ENCODE data around the gene PNKP.
A peak's percentile ranks its signal among the peaks of the same experiment; 100 is the strongest.

PNKP gene

GRCh38 chr19:49850487-49851342 is 16.7 kb downstream of the PNKP start, which contains the start of gene PTOV1:
TSS of gene PTOV1 (plus strand) at chr19:49851159.
- Mint-ChIP-seq H3K27me3 (no peaks in the 10 kb centered on the region), H3K9me3 (ENCODE audit: low read depth) (peaks cover 6% of the 10 kb centered on the region), H3K27ac (peak within 1 kb of the TSS; percentile 92), H3K4me1 (ENCODE audit: low read depth) (peaks cover 35% of the 10 kb centered on the region), H3K36me3 (no peaks in the 10 kb centered on the region), H3K4me3 (peak within 1 kb of the TSS; percentile 89)

GRCh38 chr19:49850221-49850486 is 17.2 kb downstream of the PNKP start:
- Mint-ChIP-seq H3K9me3 (ENCODE audit: low read depth) (peaks cover 6% of the 10 kb centered on the region), H3K4me1 (ENCODE audit: low read depth) (peaks cover 35% of the 10 kb centered on the region), H3K36me3 (no peaks in the 10 kb centered on the region), H3K27ac (no peak overlapping the region), H3K4me3 (peak overlapping the region; percentile 89), H3K27me3 (no peaks in the 10 kb centered on the region)

DNA sequence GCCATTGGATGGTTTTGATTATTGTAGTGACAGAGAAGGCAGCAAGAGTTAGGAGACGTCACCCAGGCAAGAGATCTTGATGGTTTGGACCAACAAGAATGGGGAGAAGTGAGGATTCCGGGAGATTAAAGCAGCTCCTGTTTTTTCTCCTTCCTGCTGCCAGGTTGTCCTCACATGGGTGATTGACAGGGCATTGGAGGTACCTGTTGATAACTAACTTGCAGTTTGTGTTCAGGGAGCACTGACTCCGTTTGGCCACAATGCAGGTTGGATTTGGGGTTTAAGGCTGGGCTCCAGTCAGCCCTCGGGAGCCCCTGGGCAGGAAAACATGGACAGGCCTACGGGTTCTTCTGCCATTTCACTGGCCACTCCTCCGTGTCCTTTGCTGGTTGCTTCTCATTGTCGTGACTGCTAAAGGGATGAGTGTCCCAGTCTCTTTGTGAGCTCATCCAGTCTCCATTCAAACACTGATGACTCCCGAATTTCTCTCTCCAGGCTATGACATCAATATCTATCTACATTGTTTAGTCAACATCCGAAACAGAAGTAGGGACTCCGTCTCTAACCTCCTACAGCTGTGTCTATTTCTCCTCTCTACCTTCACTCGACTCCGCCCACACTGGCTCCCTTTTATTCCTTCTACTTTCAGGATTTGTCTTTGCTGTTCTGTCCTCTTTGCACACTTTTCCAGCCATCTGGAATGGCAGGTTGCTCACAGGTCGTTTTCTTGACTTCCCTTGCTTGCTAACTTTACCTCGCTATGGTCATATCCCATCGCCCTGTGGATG is 17.7 kb downstream of the PNKP start:
- Mint-ChIP-seq H3K36me3 (no peaks in the 10 kb centered on the region), H3K27me3 (no peaks in the 10 kb centered on the region), H3K27ac (peak overlapping the region; percentile 24), H3K4me1 (ENCODE audit: low read depth) (peaks cover 35% of the 10 kb centered on the region), H3K4me3 (peak overlapping the region; percentile 89), H3K9me3 (ENCODE audit: low read depth) (peaks cover 6% of the 10 kb centered on the region)

DNA sequence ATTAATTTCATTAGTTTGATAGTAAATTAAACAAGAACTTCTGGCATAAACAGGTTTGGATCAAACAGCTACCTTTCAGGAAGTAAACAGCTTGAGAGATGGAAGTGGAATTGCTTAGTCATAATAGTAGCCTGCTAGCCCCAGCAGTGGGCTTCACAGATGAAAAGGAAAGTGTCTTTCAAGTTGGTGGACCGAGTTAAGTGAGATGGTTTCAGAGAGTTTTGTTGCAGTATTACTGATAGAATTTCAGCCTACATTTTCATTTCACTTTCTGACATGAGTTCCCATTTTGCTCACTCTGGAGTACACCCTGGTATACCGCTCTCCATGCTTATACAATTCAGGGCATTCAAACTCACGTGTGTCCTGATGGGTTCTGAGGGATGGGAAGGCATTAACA is 18.4 kb downstream of the PNKP start:
- Mint-ChIP-seq H3K36me3 (no peaks in the 10 kb centered on the region), H3K27me3 (no peaks in the 10 kb centered on the region), H3K4me3 (peak overlapping the region; percentile 57), H3K4me1 (ENCODE audit: low read depth) (peaks cover 35% of the 10 kb centered on the region), H3K27ac (peak overlapping the region; percentile 24), H3K9me3 (ENCODE audit: low read depth) (peaks cover 6% of the 10 kb centered on the region)

DNA sequence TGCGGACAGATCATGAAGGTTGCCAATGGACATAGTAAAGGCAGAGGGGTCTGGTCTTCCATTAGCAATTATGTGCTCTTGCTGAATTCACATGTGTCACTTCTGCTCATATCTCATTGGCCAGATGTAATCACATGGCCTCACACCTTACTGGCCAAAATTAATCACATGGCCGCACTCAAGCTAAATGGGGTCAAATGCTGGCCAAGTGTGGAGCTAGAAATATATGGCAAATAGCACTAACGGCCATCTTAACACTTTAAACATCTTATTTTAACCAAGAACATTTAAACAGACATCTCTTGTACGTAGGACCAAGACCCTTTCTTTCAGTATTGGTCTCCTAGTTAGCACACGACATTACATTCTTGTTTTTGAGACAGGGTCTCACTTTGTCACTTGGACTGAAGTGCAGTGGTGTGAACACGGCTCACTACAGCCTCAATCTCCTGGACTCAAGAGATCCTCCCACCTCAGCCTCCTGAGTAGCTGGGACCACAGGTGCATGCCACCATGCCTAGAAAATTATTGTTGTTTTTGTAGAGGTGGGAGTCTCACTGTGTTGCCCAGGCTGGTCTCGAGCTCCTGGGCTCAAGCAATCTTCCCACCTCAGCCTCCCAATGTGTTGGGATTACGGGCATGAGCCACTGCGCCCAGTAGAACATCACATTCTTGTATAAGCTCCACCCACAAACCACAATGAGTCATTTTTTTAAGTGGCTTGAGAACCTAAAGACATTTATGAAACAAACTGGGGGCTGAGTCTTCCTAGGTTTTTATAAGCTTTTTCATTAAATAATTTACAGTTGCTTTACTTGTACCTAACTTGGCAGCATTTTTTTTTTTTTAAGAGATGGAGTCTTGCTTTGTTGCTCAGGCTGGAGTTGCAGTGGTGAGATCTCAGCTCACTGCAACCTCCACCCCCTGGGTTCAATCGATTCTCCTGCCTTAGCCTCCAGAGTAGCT is 19.4 kb downstream of the PNKP start:
- Mint-ChIP-seq H3K27ac (no peak overlapping the region), H3K4me3 (peak overlapping the region; percentile 38), H3K4me1 (ENCODE audit: low read depth) (peaks cover 31% of the 10 kb centered on the region), H3K36me3 (no peaks in the 10 kb centered on the region), H3K9me3 (ENCODE audit: low read depth) (peaks cover 6% of the 10 kb centered on the region), H3K27me3 (no peaks in the 10 kb centered on the region)

GRCh38 chr19:49846408-49846807 is 21.0 kb downstream of the PNKP start:
- Mint-ChIP-seq H3K4me3 (no peak overlapping the region), H3K36me3 (no peaks in the 10 kb centered on the region), H3K9me3 (ENCODE audit: low read depth) (peaks cover 6% of the 10 kb centered on the region), H3K4me1 (ENCODE audit: low read depth) (peaks cover 21% of the 10 kb centered on the region), H3K27ac (no peak overlapping the region), H3K27me3 (no peaks in the 10 kb centered on the region)

GRCh38 chr19:49845414-49845813 is 22.0 kb downstream of the PNKP start:
- no peak overlapping the region for H3K27ac Mint-ChIP-seq
- peaks cover 6% of the 10 kb centered on the region for H3K9me3 Mint-ChIP-seq (ENCODE audit: low read depth)
- no peaks in the 10 kb centered on the region for H3K36me3 Mint-ChIP-seq
- H3K27me3 Mint-ChIP-seq, result no peaks in the 10 kb centered on the region
- H3K4me3 Mint-ChIP-seq, result no peak overlapping the region
- peaks cover 21% of the 10 kb centered on the region for H3K4me1 Mint-ChIP-seq (ENCODE audit: low read depth)

GRCh38 chr19:49844138-49845095 is 23.0 kb downstream of the PNKP start:
- H3K36me3 Mint-ChIP-seq, result peaks cover 2% of the 10 kb centered on the region
- H3K27me3 Mint-ChIP-seq, result no peaks in the 10 kb centered on the region
- H3K27ac Mint-ChIP-seq, result no peak overlapping the region
- H3K4me1 Mint-ChIP-seq (ENCODE audit: low read depth), result peaks cover 14% of the 10 kb centered on the region
- peaks cover 3% of the 10 kb centered on the region for H3K9me3 Mint-ChIP-seq (ENCODE audit: low read depth)
- no peak overlapping the region for H3K4me3 Mint-ChIP-seq

GRCh38 chr19:49843265-49843664 is 24.1 kb downstream of the PNKP start:
- H3K4me1 Mint-ChIP-seq (ENCODE audit: low read depth), result peaks cover 4% of the 10 kb centered on the region
- H3K27me3 Mint-ChIP-seq, result no peaks in the 10 kb centered on the region
- no peak overlapping the region for H3K4me3 Mint-ChIP-seq
- peaks cover 7% of the 10 kb centered on the region for H3K36me3 Mint-ChIP-seq
- no peak overlapping the region for H3K27ac Mint-ChIP-seq
- H3K9me3 Mint-ChIP-seq (ENCODE audit: low read depth), result no peaks in the 10 kb centered on the region

DNA sequence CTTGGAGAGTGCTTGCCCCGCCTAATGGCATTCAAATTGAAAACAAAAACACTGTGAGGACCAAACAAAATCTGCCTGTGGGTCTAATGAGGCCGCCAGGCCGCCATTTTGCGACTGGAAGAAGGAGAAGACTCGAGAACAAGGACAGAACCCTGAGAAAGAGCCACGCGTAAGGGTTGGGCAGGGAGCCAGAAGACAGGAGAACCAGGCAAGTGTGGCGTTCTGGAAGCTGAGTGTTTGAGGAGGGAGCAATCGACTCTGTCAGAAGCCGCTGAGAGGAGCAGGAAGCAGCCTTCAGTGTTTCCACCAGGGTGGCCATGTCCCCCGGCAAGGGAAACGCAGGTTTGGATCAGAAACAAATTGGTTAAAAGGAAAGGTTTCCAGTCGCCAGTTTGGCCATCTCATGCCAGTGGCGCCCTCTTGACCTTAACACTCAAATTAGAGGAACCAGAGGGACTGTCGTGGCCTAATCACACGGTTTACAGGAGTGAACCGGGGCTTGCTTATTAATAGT is 26.6 kb downstream of the PNKP start:
- Mint-ChIP-seq H3K4me1 (ENCODE audit: low read depth) (no peaks in the 10 kb centered on the region), H3K27me3 (no peaks in the 10 kb centered on the region), H3K36me3 (peaks cover 8% of the 10 kb centered on the region), H3K4me3 (no peak overlapping the region), H3K27ac (no peak overlapping the region), H3K9me3 (ENCODE audit: low read depth) (no peaks in the 10 kb centered on the region)

DNA sequence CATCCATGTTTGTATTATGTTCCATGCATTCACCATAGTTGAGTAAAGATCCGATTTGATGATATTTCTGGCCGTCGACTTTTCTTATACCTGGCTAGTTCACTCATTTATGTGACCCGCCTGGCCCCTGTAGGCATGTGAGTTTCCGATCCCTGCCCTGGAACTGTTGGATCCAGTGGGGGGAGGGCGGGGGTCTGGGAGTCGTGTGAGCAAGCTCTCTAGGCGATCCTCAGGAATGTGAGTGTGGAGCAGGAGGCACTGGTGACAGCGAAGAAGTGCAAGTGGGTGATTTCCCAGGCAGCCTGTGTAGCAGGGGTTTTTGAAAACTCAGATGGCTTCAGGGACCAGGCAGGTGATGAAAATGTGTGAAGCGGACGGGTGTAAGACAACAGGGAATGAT is 27.1 kb downstream of the PNKP start:
- Mint-ChIP-seq H3K4me3 (no peak overlapping the region), H3K4me1 (ENCODE audit: low read depth) (no peaks in the 10 kb centered on the region), H3K9me3 (ENCODE audit: low read depth) (no peaks in the 10 kb centered on the region), H3K27ac (no peak overlapping the region), H3K36me3 (peaks cover 8% of the 10 kb centered on the region), H3K27me3 (no peaks in the 10 kb centered on the region)

DNA sequence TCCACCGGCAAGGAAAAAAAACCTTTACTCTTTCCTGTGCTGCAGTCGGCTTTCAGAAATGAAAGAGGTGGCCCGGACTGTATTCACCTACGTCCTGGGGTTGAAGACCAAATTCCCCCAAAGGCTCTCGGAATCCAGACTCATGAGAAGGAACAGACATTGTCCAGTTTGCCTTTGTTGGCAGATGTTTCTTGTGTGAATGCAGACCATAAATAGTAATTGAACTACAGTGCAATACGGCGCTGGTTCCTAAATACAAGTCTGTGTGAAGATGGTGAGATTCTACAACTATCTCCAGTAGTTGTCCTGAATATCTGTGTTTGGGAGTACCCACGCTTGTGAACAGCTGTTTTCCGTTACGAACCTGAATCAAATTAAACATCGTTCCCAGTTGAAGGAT is 27.7 kb downstream of the PNKP start:
- H3K4me3 Mint-ChIP-seq, result no peak overlapping the region
- H3K9me3 Mint-ChIP-seq (ENCODE audit: low read depth), result no peaks in the 10 kb centered on the region
- no peaks in the 10 kb centered on the region for H3K4me1 Mint-ChIP-seq (ENCODE audit: low read depth)
- H3K36me3 Mint-ChIP-seq, result peaks cover 8% of the 10 kb centered on the region
- no peak overlapping the region for H3K27ac Mint-ChIP-seq
- H3K27me3 Mint-ChIP-seq, result no peaks in the 10 kb centered on the region

GRCh38 chr19:49838885-49839588 is 28.3 kb downstream of the PNKP start:
- no peaks in the 10 kb centered on the region for H3K9me3 Mint-ChIP-seq (ENCODE audit: low read depth)
- no peaks in the 10 kb centered on the region for H3K4me1 Mint-ChIP-seq (ENCODE audit: low read depth)
- no peak overlapping the region for H3K27ac Mint-ChIP-seq
- H3K4me3 Mint-ChIP-seq, result no peak overlapping the region
- H3K36me3 Mint-ChIP-seq, result peaks cover 8% of the 10 kb centered on the region
- no peaks in the 10 kb centered on the region for H3K27me3 Mint-ChIP-seq

Data from activated naive CD8-positive, alpha-beta T cell (primary cell).